ENCODE measurements around the gene CACNG7.

Gene CACNG7

GRCh38 chr19:53907193-53907581 is 1.9 kb upstream of the CACNG7 start:
- ATAC-seq = no peak
- TF ChIP-seq ZC3H10 (CRISPR knock-in tag; IDR thresholded peaks at IDR 0.05) = no peak
- TF ChIP-seq ZFP3 (CRISPR knock-in tag; IDR thresholded peaks at IDR 0.05) = no peak
- TF ChIP-seq, protein P1, sequence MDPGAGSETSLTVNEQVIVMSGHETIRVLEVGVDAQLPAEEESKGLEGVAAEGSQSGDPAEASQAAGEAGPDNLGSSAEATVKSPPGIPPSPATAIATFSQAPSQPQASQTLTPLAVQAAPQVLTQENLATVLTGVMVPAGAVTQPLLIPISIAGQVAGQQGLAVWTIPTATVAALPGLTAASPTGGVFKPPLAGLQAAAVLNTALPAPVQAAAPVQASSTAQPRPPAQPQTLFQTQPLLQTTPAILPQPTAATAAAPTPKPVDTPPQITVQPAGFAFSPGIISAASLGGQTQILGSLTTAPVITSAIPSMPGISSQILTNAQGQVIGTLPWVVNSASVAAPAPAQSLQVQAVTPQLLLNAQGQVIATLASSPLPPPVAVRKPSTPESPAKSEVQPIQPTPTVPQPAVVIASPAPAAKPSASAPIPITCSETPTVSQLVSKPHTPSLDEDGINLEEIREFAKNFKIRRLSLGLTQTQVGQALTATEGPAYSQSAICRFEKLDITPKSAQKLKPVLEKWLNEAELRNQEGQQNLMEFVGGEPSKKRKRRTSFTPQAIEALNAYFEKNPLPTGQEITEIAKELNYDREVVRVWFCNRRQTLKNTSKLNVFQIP (CRISPR knock-in tag; IDR thresholded peaks at IDR 0.05; ENCODE audit: borderline replicate concordance, low read depth) = no peak
- no peak for TF ChIP-seq SNAI2 (CRISPR knock-in tag; IDR thresholded peaks at IDR 0.05)
- no peak for TF ChIP-seq ZFP30 (CRISPR knock-in tag; IDR thresholded peaks at IDR 0.05)
- no peak for TF ChIP-seq OSR1 (CRISPR knock-in tag; IDR thresholded peaks at IDR 0.05)
- no peak for TF ChIP-seq BACH2 (CRISPR knock-in tag; IDR thresholded peaks at IDR 0.05; ENCODE audit: borderline replicate concordance)
- no peak for TF ChIP-seq TOX (CRISPR knock-in tag; IDR thresholded peaks at IDR 0.05; ENCODE audit: borderline replicate concordance)
- TF ChIP-seq GLIS3 (CRISPR knock-in tag; IDR thresholded peaks at IDR 0.05) = no peak
- no peak for TF ChIP-seq CSDC2 (CRISPR knock-in tag; IDR thresholded peaks at IDR 0.05)
- TF ChIP-seq, protein P2, sequence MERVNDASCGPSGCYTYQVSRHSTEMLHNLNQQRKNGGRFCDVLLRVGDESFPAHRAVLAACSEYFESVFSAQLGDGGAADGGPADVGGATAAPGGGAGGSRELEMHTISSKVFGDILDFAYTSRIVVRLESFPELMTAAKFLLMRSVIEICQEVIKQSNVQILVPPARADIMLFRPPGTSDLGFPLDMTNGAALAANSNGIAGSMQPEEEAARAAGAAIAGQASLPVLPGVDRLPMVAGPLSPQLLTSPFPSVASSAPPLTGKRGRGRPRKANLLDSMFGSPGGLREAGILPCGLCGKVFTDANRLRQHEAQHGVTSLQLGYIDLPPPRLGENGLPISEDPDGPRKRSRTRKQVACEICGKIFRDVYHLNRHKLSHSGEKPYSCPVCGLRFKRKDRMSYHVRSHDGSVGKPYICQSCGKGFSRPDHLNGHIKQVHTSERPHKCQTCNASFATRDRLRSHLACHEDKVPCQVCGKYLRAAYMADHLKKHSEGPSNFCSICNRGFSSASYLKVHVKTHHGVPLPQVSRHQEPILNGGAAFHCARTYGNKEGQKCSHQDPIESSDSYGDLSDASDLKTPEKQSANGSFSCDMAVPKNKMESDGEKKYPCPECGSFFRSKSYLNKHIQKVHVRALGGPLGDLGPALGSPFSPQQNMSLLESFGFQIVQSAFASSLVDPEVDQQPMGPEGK (CRISPR knock-in tag; IDR thresholded peaks at IDR 0.05; ENCODE audit: borderline replicate concordance) = no peak
- no peak for TF ChIP-seq ARNTL (CRISPR knock-in tag; IDR thresholded peaks at IDR 0.05; ENCODE audit: borderline replicate concordance, low read depth)

DNA sequence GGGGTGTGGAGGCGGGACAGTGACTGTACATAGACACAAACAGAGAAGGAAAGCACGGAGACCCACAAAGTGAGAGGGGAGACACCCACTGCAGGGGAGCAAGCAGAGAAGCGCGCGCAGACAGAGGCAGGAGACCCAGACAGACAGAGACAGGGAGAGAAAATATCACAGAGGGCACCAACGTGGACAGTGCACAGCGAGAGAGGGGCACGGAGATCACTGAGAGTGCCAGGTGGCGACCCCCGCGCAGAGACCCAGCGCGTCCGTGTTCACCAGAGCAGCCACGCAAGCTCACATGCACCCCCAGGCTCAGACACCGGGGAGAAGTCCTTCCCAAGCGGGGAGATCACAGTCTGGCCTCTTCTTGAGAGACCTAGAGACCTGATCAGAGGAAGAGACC is 1.4 kb upstream of the CACNG7 start:
- ATAC-seq = peak; percentile 4; the same call in 2 of the 3 replicates
- TF ChIP-seq ESRRG (CRISPR knock-in tag; IDR thresholded peaks at IDR 0.05) (no peak), SNAI2 (CRISPR knock-in tag; IDR thresholded peaks at IDR 0.05) (no peak), TSHZ2 (CRISPR knock-in tag; IDR thresholded peaks at IDR 0.05) (no peak), ISL1 (CRISPR knock-in tag; IDR thresholded peaks at IDR 0.05) (no peak), TOX (CRISPR knock-in tag; IDR thresholded peaks at IDR 0.05; ENCODE audit: borderline replicate concordance) (no peak), ZFP30 (CRISPR knock-in tag; IDR thresholded peaks at IDR 0.05) (no peak), ZC3H10 (CRISPR knock-in tag; IDR thresholded peaks at IDR 0.05) (no peak), PPARA (CRISPR knock-in tag; IDR thresholded peaks at IDR 0.05; ENCODE audit: borderline replicate concordance) (no peak), ZNF70 (CRISPR knock-in tag; IDR thresholded peaks at IDR 0.05) (no peak), ZFP3 (CRISPR knock-in tag; IDR thresholded peaks at IDR 0.05) (no peak), BACH2 (CRISPR knock-in tag; IDR thresholded peaks at IDR 0.05; ENCODE audit: borderline replicate concordance) (no peak), OSR1 (CRISPR knock-in tag; IDR thresholded peaks at IDR 0.05) (no peak), CREB5 (CRISPR knock-in tag; IDR thresholded peaks at IDR 0.05; ENCODE audit: low read depth) (no peak)
- TF ChIP-seq, protein P2 (CRISPR knock-in tag; IDR thresholded peaks at IDR 0.05; ENCODE audit: borderline replicate concordance) = no peak

- peak; percentile 86 for ATAC-seq
These were observed 758 bp upstream of the CACNG7 start for GRCh38 chr19:53908106-53908934.

More at GRCh38 chr19:53908106-53908934, 758 bp upstream of the CACNG7 start:
- TF ChIP-seq, protein P2 (CRISPR knock-in tag; IDR thresholded peaks at IDR 0.05; ENCODE audit: borderline replicate concordance) = 0 out of 2 replicates have a peak, but pooled peaks have one; percentile 25
- no peak for TF ChIP-seq ESRRG (CRISPR knock-in tag; IDR thresholded peaks at IDR 0.05)
- 0 out of 2 replicates have a peak, but pooled peaks have one; percentile 11 for TF ChIP-seq TSHZ2 (CRISPR knock-in tag; IDR thresholded peaks at IDR 0.05)
- TF ChIP-seq ARNTL (CRISPR knock-in tag; IDR thresholded peaks at IDR 0.05; ENCODE audit: borderline replicate concordance, low read depth) = no peak
